ENCODE results near the gene EME1. TPM values are rescaled to one million over a fixed set of nuclear protein-coding genes. Genes with fewer than 3 reads are reported as not detected.

Gene EME1
- total and polyA plus RNA-seq, 2 of the 13 experiments (the other 11 are each of a cell fraction or from before 2014, with no cell fraction given) = 20.7 to 24.6 TPM

GRCh38 chr17:50345432-50346312 is 27.4 kb upstream of the EME1 start, which contains the start of gene XYLT2 (continued):
- TF ChIP-seq ZNF770 (CRISPR knock-in tag; IDR thresholded peaks at IDR 0.05) (no peak), PAXIP1 (CRISPR knock-in tag; conservative IDR thresholded peaks at IDR 0.05) (no peak), GATAD1 (CRISPR knock-in tag; IDR thresholded peaks at IDR 0.05) (no peak; the same call in 1 of the 2 replicates), ZNF501 (CRISPR knock-in tag; IDR thresholded peaks at IDR 0.05) (peak; percentile 89), ZNF460 (CRISPR knock-in tag; IDR thresholded peaks at IDR 0.05; ENCODE audit: borderline replicate concordance) (no peak), ZBTB21 (CRISPR knock-in tag; IDR thresholded peaks at IDR 0.05) (no peak), ZNF670 (CRISPR knock-in tag; IDR thresholded peaks at IDR 0.05; ENCODE audit: borderline replicate concordance) (no peak), GLI4 (CRISPR knock-in tag; IDR thresholded peaks at IDR 0.05; ENCODE audit: borderline replicate concordance) (no peak), SP4 (CRISPR knock-in tag; IDR thresholded peaks at IDR 0.05) (peak; percentile 73), MTA1 (CRISPR knock-in tag; IDR thresholded peaks at IDR 0.05; ENCODE audit: borderline replicate concordance) (peak; percentile 48; the same call in 1 of the 2 replicates), HMG20A (CRISPR knock-in tag; IDR thresholded peaks at IDR 0.05; ENCODE audit: borderline replicate concordance) (no peak), PCBP1 (IDR thresholded peaks at IDR 0.05; ENCODE audit: borderline replicate concordance, low read depth, low read length) (no peak; the same call in 1 of the 2 replicates)
- TF ChIP-seq, protein P1, sequence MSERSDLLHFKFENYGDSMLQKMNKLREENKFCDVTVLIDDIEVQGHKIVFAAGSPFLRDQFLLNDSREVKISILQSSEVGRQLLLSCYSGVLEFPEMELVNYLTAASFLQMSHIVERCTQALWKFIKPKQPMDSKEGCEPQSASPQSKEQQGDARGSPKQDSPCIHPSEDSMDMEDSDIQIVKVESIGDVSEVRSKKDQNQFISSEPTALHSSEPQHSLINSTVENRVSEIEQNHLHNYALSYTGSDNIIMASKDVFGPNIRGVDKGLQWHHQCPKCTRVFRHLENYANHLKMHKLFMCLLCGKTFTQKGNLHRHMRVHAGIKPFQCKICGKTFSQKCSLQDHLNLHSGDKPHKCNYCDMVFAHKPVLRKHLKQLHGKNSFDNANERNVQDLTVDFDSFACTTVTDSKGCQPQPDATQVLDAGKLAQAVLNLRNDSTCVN (CRISPR knock-in tag; IDR thresholded peaks at IDR 0.05; ENCODE audit: borderline replicate concordance) = peak; percentile 37; the same call in 1 of the 2 replicates
- TF ChIP-seq, protein P2, sequence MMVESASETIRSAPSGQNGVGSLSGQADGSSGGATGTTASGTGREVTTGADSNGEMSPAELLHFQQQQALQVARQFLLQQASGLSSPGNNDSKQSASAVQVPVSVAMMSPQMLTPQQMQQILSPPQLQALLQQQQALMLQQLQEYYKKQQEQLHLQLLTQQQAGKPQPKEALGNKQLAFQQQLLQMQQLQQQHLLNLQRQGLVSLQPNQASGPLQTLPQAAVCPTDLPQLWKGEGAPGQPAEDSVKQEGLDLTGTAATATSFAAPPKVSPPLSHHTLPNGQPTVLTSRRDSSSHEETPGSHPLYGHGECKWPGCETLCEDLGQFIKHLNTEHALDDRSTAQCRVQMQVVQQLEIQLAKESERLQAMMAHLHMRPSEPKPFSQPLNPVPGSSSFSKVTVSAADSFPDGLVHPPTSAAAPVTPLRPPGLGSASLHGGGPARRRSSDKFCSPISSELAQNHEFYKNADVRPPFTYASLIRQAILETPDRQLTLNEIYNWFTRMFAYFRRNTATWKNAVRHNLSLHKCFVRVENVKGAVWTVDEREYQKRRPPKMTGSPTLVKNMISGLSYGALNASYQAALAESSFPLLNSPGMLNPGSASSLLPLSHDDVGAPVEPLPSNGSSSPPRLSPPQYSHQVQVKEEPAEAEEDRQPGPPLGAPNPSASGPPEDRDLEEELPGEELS (CRISPR knock-in tag; IDR thresholded peaks at IDR 0.05) = 0 out of 2 replicates have a peak, but pooled peaks have one; percentile 6
- TF ChIP-seq, protein P3, sequence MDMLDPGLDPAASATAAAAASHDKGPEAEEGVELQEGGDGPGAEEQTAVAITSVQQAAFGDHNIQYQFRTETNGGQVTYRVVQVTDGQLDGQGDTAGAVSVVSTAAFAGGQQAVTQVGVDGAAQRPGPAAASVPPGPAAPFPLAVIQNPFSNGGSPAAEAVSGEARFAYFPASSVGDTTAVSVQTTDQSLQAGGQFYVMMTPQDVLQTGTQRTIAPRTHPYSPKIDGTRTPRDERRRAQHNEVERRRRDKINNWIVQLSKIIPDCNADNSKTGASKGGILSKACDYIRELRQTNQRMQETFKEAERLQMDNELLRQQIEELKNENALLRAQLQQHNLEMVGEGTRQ (IDR thresholded peaks at IDR 0.05; ENCODE audit: low read depth, low read length) = no peak
- TF ChIP-seq, protein P3 (CRISPR knock-in tag; IDR thresholded peaks at IDR 0.05; ENCODE audit: borderline replicate concordance) = no peak
